ENCODE data around the gene RNF227.
A peak's percentile ranks its signal among the peaks of the same experiment; 100 is the strongest.
"Not testable (repeated sequence)": the region's sequence is repeated elsewhere in the genome, so short reads cannot be mapped to it uniquely, and the experiment has no call there.

Gene RNF227

GRCh38 chr17:7878234-7878633 is 37.9 kb downstream of the RNF227 start:
- no peak for FAIRE-seq

GRCh38 chr17:7875804-7876370 is 40.2 kb downstream of the RNF227 start:
- no peak for TF ChIP-seq POLR2AphosphoS5 (IDR thresholded peaks at IDR 0.05; ENCODE audit: low read depth, low read length)
- no peak for TF ChIP-seq SPI1 (IDR thresholded peaks at IDR 0.05; ENCODE audit: low read depth, low read length)
- TF ChIP-seq POU2F2 (IDR thresholded peaks at IDR 0.05; ENCODE audit: low read depth, low read length), result no peak
- no peak for TF ChIP-seq PAX5 (IDR thresholded peaks at IDR 0.05; ENCODE audit: insufficient read depth, low read length, severe bottlenecking)
- no peak for TF ChIP-seq POLR2A (IDR thresholded peaks at IDR 0.05; ENCODE audit: low read depth, low read length)
- TF ChIP-seq TAF1 (IDR thresholded peaks at IDR 0.05; ENCODE audit: low read depth, low read length), result no peak
- FAIRE-seq, result peak; percentile 59
- DNase-seq (ENCODE audit: insufficient read length, low spot score), result no peak

More at GRCh38 chr17:7878234-7878633, 37.9 kb downstream of the RNF227 start:
- no peak for TF ChIP-seq POU2F2 (IDR thresholded peaks at IDR 0.05; ENCODE audit: low read depth, low read length)
- TF ChIP-seq TAF1 (IDR thresholded peaks at IDR 0.05; ENCODE audit: low read depth, low read length), result no peak
- TF ChIP-seq SPI1 (IDR thresholded peaks at IDR 0.05; ENCODE audit: low read depth, low read length), result no peak
- TF ChIP-seq POLR2AphosphoS5 (IDR thresholded peaks at IDR 0.05; ENCODE audit: low read depth, low read length), result no peak
- no peak for TF ChIP-seq POLR2A (IDR thresholded peaks at IDR 0.05; ENCODE audit: low read depth, low read length)
- TF ChIP-seq PAX5 (IDR thresholded peaks at IDR 0.05; ENCODE audit: insufficient read depth, low read length, severe bottlenecking), result no peak
- DNase-seq (ENCODE audit: insufficient read length, low spot score), result no peak

DNA sequence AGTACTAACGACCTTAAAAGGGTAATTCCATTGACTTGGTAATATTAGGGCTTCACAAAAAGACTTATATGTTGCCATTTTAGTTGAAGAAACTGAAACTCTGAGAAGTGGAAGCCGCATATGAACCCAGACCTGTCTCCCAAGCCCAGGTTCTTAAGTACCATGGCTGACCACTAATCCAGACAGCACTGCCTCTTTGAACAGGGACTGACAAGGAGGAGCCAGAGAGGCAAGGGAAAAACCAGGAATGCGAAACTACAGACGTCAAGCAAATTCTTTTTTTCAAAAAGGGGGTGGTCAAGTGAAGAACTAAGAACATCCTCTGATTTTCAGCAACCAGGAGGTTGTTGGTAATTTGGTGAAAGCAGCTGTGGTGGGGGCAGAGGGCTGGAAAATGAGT is 43.0 kb downstream of the RNF227 start:
- FAIRE-seq, result no peak
- no peak for TF ChIP-seq SPI1 (IDR thresholded peaks at IDR 0.05; ENCODE audit: low read depth, low read length)
- no peak for TF ChIP-seq POU2F2 (IDR thresholded peaks at IDR 0.05; ENCODE audit: low read depth, low read length)
- TF ChIP-seq TAF1 (IDR thresholded peaks at IDR 0.05; ENCODE audit: low read depth, low read length), result no peak
- TF ChIP-seq POLR2A (IDR thresholded peaks at IDR 0.05; ENCODE audit: low read depth, low read length), result no peak
- no peak for TF ChIP-seq PAX5 (IDR thresholded peaks at IDR 0.05; ENCODE audit: insufficient read depth, low read length, severe bottlenecking)
- no peak for TF ChIP-seq POLR2AphosphoS5 (IDR thresholded peaks at IDR 0.05; ENCODE audit: low read depth, low read length)
- DNase-seq (ENCODE audit: insufficient read length, low spot score), result no peak

DNA sequence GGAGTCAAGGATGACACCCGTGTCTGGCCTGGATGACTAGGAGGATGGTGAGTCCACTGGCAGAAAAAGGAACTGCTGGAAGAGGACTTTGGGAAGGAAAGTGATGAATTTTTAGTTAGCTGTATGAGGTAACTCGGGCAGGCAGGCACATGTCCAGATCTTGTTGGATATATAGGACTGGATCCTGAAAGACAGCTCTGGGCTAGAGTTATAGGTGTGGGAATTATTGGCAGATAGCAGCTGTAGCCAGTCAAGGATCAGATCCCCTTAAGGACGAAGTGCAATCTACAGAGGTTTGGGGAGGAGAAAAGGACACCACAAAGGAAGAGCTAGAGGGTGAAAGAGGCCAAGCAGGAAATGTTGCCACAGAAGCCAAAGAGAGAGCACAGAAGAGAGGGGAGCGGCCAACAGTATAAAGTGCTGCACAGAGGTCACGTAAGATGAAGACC is 48.2 kb downstream of the RNF227 start:
- DNase-seq (ENCODE audit: insufficient read length, low spot score), result no peak
- no peak for TF ChIP-seq TAF1 (IDR thresholded peaks at IDR 0.05; ENCODE audit: low read depth, low read length)
- TF ChIP-seq POU2F2 (IDR thresholded peaks at IDR 0.05; ENCODE audit: low read depth, low read length), result no peak
- no peak for TF ChIP-seq POLR2AphosphoS5 (IDR thresholded peaks at IDR 0.05; ENCODE audit: low read depth, low read length)
- FAIRE-seq, result no peak

- TF ChIP-seq TAF1 (IDR thresholded peaks at IDR 0.05; ENCODE audit: low read depth, low read length) (no peak), POLR2AphosphoS5 (IDR thresholded peaks at IDR 0.05; ENCODE audit: low read depth, low read length) (no peak), PAX5 (IDR thresholded peaks at IDR 0.05; ENCODE audit: insufficient read depth, low read length, severe bottlenecking) (no peak), POU2F2 (IDR thresholded peaks at IDR 0.05; ENCODE audit: low read depth, low read length) (no peak), POLR2A (IDR thresholded peaks at IDR 0.05; ENCODE audit: low read depth, low read length) (no peak), SPI1 (IDR thresholded peaks at IDR 0.05; ENCODE audit: low read depth, low read length) (no peak)
- DNase-seq (ENCODE audit: insufficient read length, low spot score) (no peak), FAIRE-seq (no peak)
Measured at GRCh38 chr17:7864995-7865650, 51.0 kb downstream of the RNF227 start.

GRCh38 chr17:7864384-7864783 is 51.7 kb downstream of the RNF227 start:
- not testable (repeated sequence) for DNase-seq (ENCODE audit: insufficient read length, low spot score); FAIRE-seq

Data from GM12891 (cell line).